HEK293 (cell line): ENCODE measurements around the gene NUMA1.

ENCODE experiments used
- CTCF ChIA-PET: fragments of 350-600 bp; formaldehyde crosslinking; extraction: SDS; loops from one replicate; lab custom pipeline; 2021; ENCODE audit warnings: antibody characterized with exemption; lab: Yijun Ruan, JAX
- POLR2A ChIA-PET: fragments of 300-600 bp; formaldehyde crosslinking; extraction: SDS; loops from one replicate; lab custom pipeline; 2020; ENCODE audit warnings: antibody characterized with exemption, inconsistent platforms; lab: Yijun Ruan, JAX
- H3K27ac ChIP-seq: fragments of 200-500 bp; sonication (Bioruptor generic); 2 replicates; pipeline ENCODE4 v1.5.1; 2014; ENCODE audit warnings: low read depth, low read length, control low read depth, inconsistent platforms; ENCODE audit errors: extremely low read depth
- H3K36me3 ChIP-seq, 2 experiments: fragments of 200-500 bp in 1 of 2; sonication (Bioruptor generic) in 1 of 2; 1 replicate in 1 of 2; 2 replicates in 1 of 2; pipeline ENCODE4 v1.5.1; 2014 to 2017; ENCODE audit warnings: inconsistent platforms in 2 of 2, low read length in 2 of 2; ENCODE audit not compliant: control insufficient read depth in 2 of 2, insufficient read depth in 1 of 2
- H3K4me1 ChIP-seq: fragments of 200-500 bp; sonication (Bioruptor generic); 2 replicates; pipeline ENCODE4 v1.5.1; 2014; ENCODE audit warnings: mild to moderate bottlenecking, low read length, inconsistent platforms; ENCODE audit not compliant: control insufficient read depth, insufficient read depth
- H3K4me3 ChIP-seq: 2 replicates; pipeline ENCODE4 v1.5.1; 2011; ENCODE audit warnings: low read depth, mild to moderate bottlenecking, control low read depth, low read length, moderate library complexity
- H3K9me3 ChIP-seq: fragments of 200-500 bp; sonication (Bioruptor generic); 2 replicates; pipeline ENCODE4 v1.5.1; 2014; ENCODE audit warnings: low read depth, low read length, inconsistent platforms; ENCODE audit not compliant: control insufficient read depth, insufficient read depth
- CTCF ChIP-seq: fragments of 450-650 bp; formaldehyde crosslinking; IDR thresholded peaks from 2 replicates; pipeline ENCODE4 v1.5.1; 2016; ENCODE audit warnings: missing biosample characterization, missing genetic modification characterization
- HOXA7 ChIP-seq: sonication (generic); formaldehyde crosslinking; IDR thresholded peaks from 2 replicates; pipeline ENCODE4 v1.8.1; 2022; ENCODE audit warnings: missing genetic modification reagents, borderline replicate concordance
- REST ChIP-seq: fragments of 450-650 bp; formaldehyde crosslinking; IDR thresholded peaks from 2 replicates; pipeline ENCODE4 v1.5.1; 2016; ENCODE audit warnings: missing biosample characterization, missing genetic modification characterization
- SCRT1 ChIP-seq: fragments of 450-650 bp; formaldehyde crosslinking; IDR thresholded peaks from 2 replicates; pipeline ENCODE4 v1.5.1; 2016; ENCODE audit warnings: missing biosample characterization, missing genetic modification characterization, borderline replicate concordance
- SCRT2 ChIP-seq: fragments of 450-650 bp; formaldehyde crosslinking; IDR thresholded peaks from 2 replicates; pipeline ENCODE4 v1.5.1; 2016; ENCODE audit warnings: missing biosample characterization, missing genetic modification characterization
- ZNF10 ChIP-seq: fragments of 450-650 bp; formaldehyde crosslinking; IDR thresholded peaks from 2 replicates; pipeline ENCODE4 v1.5.1; 2017; ENCODE audit warnings: missing biosample characterization, missing genetic modification characterization
- ZNF112 ChIP-seq: fragments of 450-650 bp; formaldehyde crosslinking; IDR thresholded peaks from 2 replicates; pipeline ENCODE4 v1.5.0; 2017; ENCODE audit warnings: missing biosample characterization, missing genetic modification characterization
- ZNF16 ChIP-seq: fragments of 450-650 bp; formaldehyde crosslinking; IDR thresholded peaks from 2 replicates; pipeline ENCODE4 v1.5.1; 2016; ENCODE audit warnings: low read depth, missing biosample characterization, missing genetic modification characterization
- ZNF18 ChIP-seq: fragments of 450-650 bp; formaldehyde crosslinking; IDR thresholded peaks from 2 replicates; pipeline ENCODE4 v1.5.1; 2016; ENCODE audit warnings: missing biosample characterization, missing genetic modification characterization
- ZNF184 ChIP-seq: fragments of 450-650 bp; IDR thresholded peaks from 2 replicates; pipeline ENCODE4 v1.5.1; 2018; ENCODE audit warnings: missing biosample characterization, mild to moderate bottlenecking, missing genetic modification characterization
- ZNF202 ChIP-seq: fragments of 450-650 bp; formaldehyde crosslinking; IDR thresholded peaks from 2 replicates; pipeline ENCODE4 v1.5.1; 2016; ENCODE audit warnings: missing biosample characterization, missing genetic modification characterization, borderline replicate concordance
- ZNF24 ChIP-seq: fragments of 450-650 bp; formaldehyde crosslinking; IDR thresholded peaks from 2 replicates; pipeline ENCODE4 v1.5.1; 2016; ENCODE audit warnings: missing biosample characterization, missing genetic modification characterization
- ZNF292 ChIP-seq: fragments of 450-650 bp; formaldehyde crosslinking; IDR thresholded peaks from 2 replicates; pipeline ENCODE4 v1.5.1; 2016; ENCODE audit warnings: low read depth, missing biosample characterization, missing genetic modification characterization, borderline replicate concordance
- ZNF398 ChIP-seq: fragments of 450-650 bp; formaldehyde crosslinking; IDR thresholded peaks from 2 replicates; pipeline ENCODE4 v1.5.1; 2017; ENCODE audit warnings: missing biosample characterization, missing genetic modification characterization
- ZNF580 ChIP-seq: fragments of 450-650 bp; formaldehyde crosslinking; IDR thresholded peaks from 2 replicates; pipeline ENCODE4 v1.5.1; 2016; ENCODE audit warnings: missing biosample characterization, missing genetic modification characterization
- ZNF654 ChIP-seq: fragments of 450-650 bp; formaldehyde crosslinking; IDR thresholded peaks from 2 replicates; pipeline ENCODE4 v1.5.1; 2016; ENCODE audit warnings: low read depth, missing biosample characterization, missing genetic modification characterization
- ZSCAN23 ChIP-seq: fragments of 450-650 bp; formaldehyde crosslinking; IDR thresholded peaks from 2 replicates; pipeline ENCODE4 v1.5.1; 2016; ENCODE audit warnings: missing biosample characterization, missing genetic modification characterization

The NUMA1 gene

GRCh38 chr11:71977743-71978418 lies 102.5 kb downstream of the NUMA1 start:
- ChIA-PET POLR2A (no interaction called here), CTCF (interaction anchor here (0.6 to 3.9 kb wide), 53 partner anchors 9 to 464 kb away, joined by 3 to 39 read pairs (median 4); no protein-coding TSS in a partner anchor)
- Histone ChIP-seq H3K4me3 (no peak overlapping the region), H3K4me1 (no peaks in the 10 kb centered on the region), H3K27ac (no peak overlapping the region), H3K36me3 (peaks cover 0 to 41% of the 10 kb centered on the region in 2 experiments; a peak in 1 of 3 replicates), H3K9me3 (no peaks in the 10 kb centered on the region)
- TF ChIP-seq ZNF654 (tag by site-specific recombination), result peak; percentile 58
- TF ChIP-seq ZSCAN23, result no peak
- no peak for TF ChIP-seq ZNF16 (tag by site-specific recombination)
- no peak for TF ChIP-seq HOXA7 (CRISPR knock-in tag)
- TF ChIP-seq ZNF18 (tag by site-specific recombination), result no peak
- TF ChIP-seq CTCF (tag by site-specific recombination), result 0 out of 2 replicates have a peak, but pooled peaks have one; percentile 33
- no peak for TF ChIP-seq ZNF112 (tag by site-specific recombination)
- TF ChIP-seq ZNF580 (tag by site-specific recombination), result no peak

GRCh38 chr11:71977090-71977489 lies 103.3 kb downstream of the NUMA1 start:
- Histone ChIP-seq H3K9me3 (no peaks in the 10 kb centered on the region), H3K36me3 (peaks cover 0 to 35% of the 10 kb centered on the region in 2 experiments; a peak in 1 of 3 replicates), H3K27ac (no peak overlapping the region), H3K4me1 (no peaks in the 10 kb centered on the region), H3K4me3 (no peak overlapping the region)
- CTCF ChIA-PET, result interaction anchor here (0.6 to 3.9 kb wide), 47 partner anchors 8 to 458 kb away, joined by 3 to 39 read pairs (median 4); no protein-coding TSS in a partner anchor
- TF ChIP-seq ZNF292 (tag by site-specific recombination) (no peak), SCRT1 (tag by site-specific recombination) (peak; percentile 60; the same call in 1 of the 2 replicates), ZNF10 (tag by site-specific recombination) (no peak), ZNF202 (tag by site-specific recombination) (no peak), ZNF24 (tag by site-specific recombination) (no peak), SCRT2 (peak; percentile 67)
- POLR2A ChIA-PET, result no interaction called here

- H3K27ac ChIP-seq, result no peak overlapping the region
- CTCF ChIA-PET, result interaction anchor here (0.6 to 3.9 kb wide), 24 partner anchors 8 to 458 kb away, joined by 3 to 39 read pairs (median 4); no protein-coding TSS in a partner anchor
- TF ChIP-seq ZNF184 (tag by site-specific recombination) (no peak), REST (no peak), ZNF398 (tag by site-specific recombination) (no peak)
- no peak overlapping the region for H3K4me3 ChIP-seq
- POLR2A ChIA-PET, result interaction anchor here (0.6 kb wide), 1 partner anchor 191 kb away, joined by 6 read pairs; no protein-coding TSS in a partner anchor
- no peaks in the 10 kb centered on the region for H3K4me1 ChIP-seq
- H3K9me3 ChIP-seq, result no peaks in the 10 kb centered on the region
- H3K36me3 ChIP-seq, result peaks cover 0 to 35% of the 10 kb centered on the region in 2 experiments; a peak in 1 of 3 replicates
These were observed 103.8 kb downstream of the NUMA1 start for GRCh38 chr11:71976551-71976950.
